H9 (cell line): ENCODE measurements around the gene HNF4A. TPM values are rescaled to one million over a fixed set of nuclear protein-coding genes. Genes with fewer than 3 reads are reported as not detected.

Experiments
- DNase-seq: peaks from one replicate; pipeline ENCODE4 v3.0.0-alpha.2; 2017
- H2AFZ ChIP-seq: one replicate; pipeline ENCODE4 v1.6.1; 2013; ENCODE audit warnings: mild to moderate bottlenecking, low read length, control low read depth, moderate library complexity
- H2AK5ac ChIP-seq: 2 replicates; pipeline ENCODE4 v1.6.1; 2013; ENCODE audit warnings: low read length, control low read depth, mixed read lengths; ENCODE audit not compliant: insufficient read length
- H2BK120ac ChIP-seq: one replicate; pipeline ENCODE4 v1.6.1; 2013; ENCODE audit warnings: low read depth, mild to moderate bottlenecking, low read length, control low read depth, inconsistent platforms; ENCODE audit not compliant: poor library complexity, severe bottlenecking
- H2BK12ac ChIP-seq: 2 replicates; pipeline ENCODE4 v1.6.1; 2013; ENCODE audit warnings: low read length, control low read depth, mixed read lengths, low read depth; ENCODE audit not compliant: insufficient read length
- H2BK15ac ChIP-seq: 2 replicates; pipeline ENCODE4 v1.6.1; 2013; ENCODE audit warnings: low read depth, low read length, control low read depth
- H2BK20ac ChIP-seq: one replicate; pipeline ENCODE4 v1.6.1; 2013; ENCODE audit warnings: low read depth, mild to moderate bottlenecking, low read length, control low read depth, inconsistent platforms; ENCODE audit not compliant: poor library complexity, severe bottlenecking
- H2BK5ac ChIP-seq: 2 replicates; pipeline ENCODE4 v1.6.1; 2013; ENCODE audit warnings: low read length, control low read depth, mixed read lengths; ENCODE audit not compliant: insufficient read length
- H3K14ac ChIP-seq: 2 replicates; pipeline ENCODE4 v1.6.1; 2013; ENCODE audit warnings: low read length, control low read depth; ENCODE audit not compliant: insufficient read depth
- H3K18ac ChIP-seq: 2 replicates; pipeline ENCODE4 v1.6.1; 2013; ENCODE audit warnings: low read depth, mild to moderate bottlenecking, mixed read lengths, low read length, control low read depth; ENCODE audit not compliant: insufficient read length
- H3K23ac ChIP-seq: 2 replicates; pipeline ENCODE4 v1.6.1; 2013; ENCODE audit warnings: low read length, control low read depth, mixed read lengths, low read depth; ENCODE audit not compliant: insufficient read length
- H3K23me2 ChIP-seq: 2 replicates; pipeline ENCODE4 v1.6.1; 2013; ENCODE audit warnings: low read depth, mild to moderate bottlenecking, mixed read lengths, low read length, control low read depth; ENCODE audit not compliant: insufficient read length, poor library complexity, severe bottlenecking
- H3K27ac ChIP-seq: 2 replicates; pipeline ENCODE4 v1.5.1; 2013; ENCODE audit warnings: low read length, control low read depth, mixed read lengths, low read depth; ENCODE audit not compliant: insufficient read length
- H3K27me3 ChIP-seq: 2 replicates; pipeline ENCODE4 v1.6.1; 2013; ENCODE audit warnings: low read length, control low read depth, inconsistent platforms; ENCODE audit not compliant: insufficient read depth
- H3K4ac ChIP-seq: 2 replicates; pipeline ENCODE4 v1.6.1; 2013; ENCODE audit warnings: low read depth, mild to moderate bottlenecking, control low read depth, inconsistent platforms, low read length, moderate library complexity
- H3K4me1 ChIP-seq: 2 replicates; pipeline ENCODE4 v1.6.1; 2013; ENCODE audit warnings: low read length, control low read depth, inconsistent platforms; ENCODE audit not compliant: insufficient read depth
- H3K4me2 ChIP-seq: 2 replicates; pipeline ENCODE4 v1.6.1; 2013; ENCODE audit warnings: low read length, control low read depth, mixed read lengths; ENCODE audit not compliant: insufficient read length, insufficient read depth
- H3K56ac ChIP-seq: 2 replicates; pipeline ENCODE4 v1.6.1; 2013; ENCODE audit warnings: low read depth, mild to moderate bottlenecking, mixed read lengths, low read length, control low read depth; ENCODE audit not compliant: insufficient read length
- H3K79me1 ChIP-seq: 2 replicates; pipeline ENCODE4 v1.6.1; 2013; ENCODE audit warnings: low read depth, mild to moderate bottlenecking, moderate library complexity, low read length, control low read depth, inconsistent platforms; ENCODE audit not compliant: insufficient read depth, poor library complexity, severe bottlenecking
- H3K79me2 ChIP-seq: 2 replicates; pipeline ENCODE4 v1.6.1; 2013; ENCODE audit warnings: low read length, control low read depth, inconsistent platforms; ENCODE audit not compliant: insufficient read depth
- H3K9ac ChIP-seq: 2 replicates; pipeline ENCODE4 v1.6.1; 2013; ENCODE audit warnings: low read length, control low read depth, mixed read lengths; ENCODE audit not compliant: insufficient read length; ENCODE audit errors: extremely low read depth
- H3K9me3 ChIP-seq: one replicate; pipeline ENCODE4 v1.6.1; 2013; ENCODE audit warnings: low read depth, low read length, inconsistent platforms; ENCODE audit not compliant: control insufficient read depth
- H3T11ph ChIP-seq: one replicate; pipeline ENCODE4 v1.6.1; 2013; ENCODE audit warnings: mild to moderate bottlenecking, low read length, control low read depth, inconsistent platforms
- H4K20me1 ChIP-seq: one replicate; pipeline ENCODE4 v1.6.1; 2013; ENCODE audit not compliant: control insufficient read depth, insufficient read length, insufficient read depth
- H4K5ac ChIP-seq: 2 replicates; pipeline ENCODE4 v1.6.1; 2013; ENCODE audit warnings: low read depth, mild to moderate bottlenecking, mixed read lengths, low read length, control low read depth; ENCODE audit not compliant: insufficient read length
- H4K8ac ChIP-seq: replicated peaks from 2 replicates; pipeline ENCODE4 v1.6.1; 2013; ENCODE audit warnings: low read length, control low read depth, mixed read lengths, low read depth; ENCODE audit not compliant: insufficient read length
- H4K91ac ChIP-seq: 2 replicates; pipeline ENCODE4 v1.6.1; 2013; ENCODE audit warnings: low read depth, mild to moderate bottlenecking, moderate library complexity, mixed read lengths, low read length, control low read depth; ENCODE audit not compliant: insufficient read length
- H3K27ac Mint-ChIP-seq, 3 experiments: 2 replicates in 2 of 3; 3 replicates in 1 of 3; pipeline ENCODE4 v1.8.0; 2020 to 2021; ENCODE audit warnings: mixed read lengths in 3 of 3, mild to moderate bottlenecking in 1 of 3, moderate library complexity in 1 of 3
- H3K27me3 Mint-ChIP-seq: 2 replicates; pipeline ENCODE4 v1.8.0; 2021; ENCODE audit warnings: low read depth, mild to moderate bottlenecking, moderate library complexity, mixed read lengths
- H3K36me3 Mint-ChIP-seq, 3 experiments: 2 replicates in 2 of 3; 3 replicates in 1 of 3; pipeline ENCODE4 v1.8.0; 2020 to 2021; ENCODE audit warnings: low read depth in 3 of 3, mixed read lengths in 3 of 3; ENCODE audit not compliant: insufficient read depth in 1 of 3
- H3K4me1 Mint-ChIP-seq, 2 experiments: 2 replicates each; pipeline ENCODE4 v1.8.0; 2020; ENCODE audit warnings: mixed read lengths in 2 of 2
- H3K4me3 Mint-ChIP-seq, 2 experiments: 2 replicates in 1 of 2; 3 replicates in 1 of 2; pipeline ENCODE4 v1.8.0; 2020 to 2021; ENCODE audit warnings: mild to moderate bottlenecking in 2 of 2, mixed read lengths in 2 of 2, moderate library complexity in 1 of 2
- H3K9me3 Mint-ChIP-seq, 2 experiments: 2 replicates in 1 of 2; 3 replicates in 1 of 2; pipeline ENCODE4 v1.8.0; 2020; ENCODE audit warnings: mild to moderate bottlenecking in 2 of 2, mixed read lengths in 2 of 2, moderate library complexity in 1 of 2
- CTCF ChIP-seq: fragments of 200-600 bp; sonication (generic); conservative IDR thresholded peaks from 3 replicates; pipeline ENCODE4 v1.8.0; 2021; ENCODE audit warnings: antibody characterized with exemption, mild to moderate bottlenecking
- WGBS: extraction: QIAGEN DNeasy Blood & Tissue Kit; methylation state at CpG from one replicate; pipeline ENCODE4 v1.1.7; 2013; ENCODE audit warnings: missing lambda C conversion rate, low lambda C conversion rate, mixed read lengths; ENCODE audit not compliant: insufficient read length; ENCODE audit errors: extremely low coverage; 5-methylcytosine and 5-hydroxymethylcytosine counted together
- total RNA-seq: library from RNA; stranded (reverse); gene quantifications from 2 replicates; pipeline ENCODE4 v1.2.1, GENCODE V29; 2021

The HNF4A gene
- total RNA-seq, 1 experiment from 2014 or later: not detected

- H2BK12ac ChIP-seq: no peak overlapping the region
- H3K27ac ChIP-seq: no peak overlapping the region
- no peak overlapping the region for H4K91ac ChIP-seq
- H3K4me1 ChIP-seq: no peaks in the 10 kb centered on the region
- no peak overlapping the region for H2AK5ac ChIP-seq
- no peaks in the 10 kb centered on the region for H4K20me1 ChIP-seq
- no peaks in the 10 kb centered on the region for H3K27me3 ChIP-seq
- no CpG with 5 or more reads among the region's 6 CpGs for WGBS
- no peak overlapping the region for H2BK20ac ChIP-seq
- no peak for DNase-seq
- no peak overlapping the region for H2BK120ac ChIP-seq
- no peak for TF ChIP-seq CTCF
- no peaks in the 10 kb centered on the region for H3K79me1 ChIP-seq
- Mint-ChIP-seq H3K27ac (peak overlapping the region in 2 of 3 experiments; percentile 12 to 55; a peak in 2 of 7 replicates), H3K27me3 (peaks cover 4% of the 10 kb centered on the region; the same call in 1 of the 2 replicates), H3K36me3 (no peaks in the 10 kb centered on the region), H3K9me3 (no peaks in the 10 kb centered on the region), H3K4me1 (peaks cover 3 to 5% of the 10 kb centered on the region in 2 experiments; a peak in 3 of 4 replicates), H3K4me3 (no peak overlapping the region)
- no peak overlapping the region for H2BK5ac ChIP-seq
- no peak overlapping the region for H3K9ac ChIP-seq
- no peaks in the 10 kb centered on the region for H3K23me2 ChIP-seq
- H3K14ac ChIP-seq: no peak overlapping the region
- H2AFZ ChIP-seq: no peak overlapping the region
- H3K4ac ChIP-seq: no peak overlapping the region
- no peaks in the 10 kb centered on the region for H3K79me2 ChIP-seq
- no peak overlapping the region for H3K23ac ChIP-seq
- H4K8ac ChIP-seq: no peak overlapping the region
- no peak overlapping the region for H2BK15ac ChIP-seq
- H3K4me2 ChIP-seq: no peak overlapping the region
- H3T11ph ChIP-seq: no peak overlapping the region
- no peak overlapping the region for H3K56ac ChIP-seq
- no peak overlapping the region for H4K5ac ChIP-seq
- no peak overlapping the region for H3K18ac ChIP-seq
- no peaks in the 10 kb centered on the region for H3K9me3 ChIP-seq
Measured at GRCh38 chr20:44342248-44342647, 13.3 kb upstream of the HNF4A start.
